OCI-LY1 (cell line): ENCODE results near the gene COBL.

Experiments
- H2AFZ ChIP-seq: fragments of 200-600 bp; sonication (generic), shearing (Covaris generic); 2 replicates; pipeline ENCODE4 v1.6.0; 2014; ENCODE audit warnings: antibody characterized with exemption, mild to moderate bottlenecking, low read length
- H3F3A ChIP-seq: fragments of 200-600 bp; sonication (generic), shearing (Covaris generic); 2 replicates; pipeline ENCODE4 v1.6.0; 2014; ENCODE audit warnings: mild to moderate bottlenecking, antibody characterized with exemption, low read length, moderate library complexity; ENCODE audit not compliant: insufficient read depth
- H3K27ac ChIP-seq: fragments of 200-600 bp; sonication (generic); 2 replicates; pipeline ENCODE4 v1.5.1; 2014; ENCODE audit warnings: low read length, mixed run types, mild to moderate bottlenecking, low read depth; ENCODE audit not compliant: poor library complexity, severe bottlenecking
- H3K27me3 ChIP-seq: fragments of 200-600 bp; sonication (generic); 2 replicates; pipeline ENCODE4 v1.6.0; 2014; ENCODE audit warnings: antibody characterized with exemption, mild to moderate bottlenecking, low read length, moderate library complexity; ENCODE audit not compliant: insufficient read depth
- H3K36me3 ChIP-seq: fragments of 200-600 bp; sonication (generic); 2 replicates; pipeline ENCODE4 v1.6.1; 2014; ENCODE audit warnings: mild to moderate bottlenecking, antibody characterized with exemption, low read length, moderate library complexity, mixed read lengths; ENCODE audit not compliant: insufficient read depth
- H3K4me1 ChIP-seq: fragments of 200-600 bp; sonication (generic); 2 replicates; pipeline ENCODE4 v1.5.1; 2014; ENCODE audit warnings: mild to moderate bottlenecking, low read length, moderate library complexity; ENCODE audit not compliant: insufficient read depth, severe bottlenecking
- H3K4me2 ChIP-seq: fragments of 200-600 bp; sonication (generic), shearing (Covaris generic); 2 replicates; pipeline ENCODE4 v1.6.1; 2014; ENCODE audit warnings: low read length
- H3K4me3 ChIP-seq: fragments of 200-600 bp; sonication (generic); 2 replicates; pipeline ENCODE4 v1.5.1; 2014; ENCODE audit warnings: low read length, low read depth, mild to moderate bottlenecking, mixed read lengths; ENCODE audit not compliant: poor library complexity, severe bottlenecking
- H3K79me2 ChIP-seq: fragments of 200-600 bp; shearing (Covaris generic); 2 replicates; pipeline ENCODE4 v1.6.1; 2016; ENCODE audit warnings: mixed run types, low read length, mixed read lengths; ENCODE audit not compliant: insufficient read depth
- H3K9ac ChIP-seq: fragments of 200-600 bp; sonication (generic), shearing (Covaris generic); 2 replicates; pipeline ENCODE4 v1.6.1; 2014; ENCODE audit warnings: mild to moderate bottlenecking, low read length, mixed read lengths
- H3K9me2 ChIP-seq: fragments of 200-600 bp; sonication (generic), shearing (Covaris generic); 2 replicates; pipeline ENCODE4 v1.6.1; 2014; ENCODE audit warnings: low read depth, mild to moderate bottlenecking, low read length, mixed read lengths
- H3K9me3 ChIP-seq: fragments of 200-600 bp; shearing (Covaris generic); 2 replicates; pipeline ENCODE4 v1.6.1; 2014; ENCODE audit warnings: low read length, mixed read lengths
- H4K20me1 ChIP-seq: fragments of 200-600 bp; sonication (generic), shearing (Covaris generic); 2 replicates; pipeline ENCODE4 v1.6.0; 2016; ENCODE audit warnings: mild to moderate bottlenecking, low read length; ENCODE audit not compliant: insufficient read depth
- EZH2 ChIP-seq: fragments of 200-600 bp; sonication (generic), shearing (Covaris generic); IDR thresholded peaks from 2 replicates; pipeline ENCODE4 v1.8.0; 2017; ENCODE audit warnings: borderline replicate concordance, mixed run types, mild to moderate bottlenecking, antibody characterized with exemption, low read length, moderate library complexity, mixed read lengths
- TF ChIP-seq, protein P1 (sequence below): fragments of 200-600 bp; sonication (generic), shearing (Covaris generic); IDR thresholded peaks from 2 replicates; pipeline ENCODE4 v1.5.1; 2017; ENCODE audit warnings: mild to moderate bottlenecking, antibody characterized with exemption, low read length, moderate library complexity, mixed read lengths

COBL gene

DNA sequence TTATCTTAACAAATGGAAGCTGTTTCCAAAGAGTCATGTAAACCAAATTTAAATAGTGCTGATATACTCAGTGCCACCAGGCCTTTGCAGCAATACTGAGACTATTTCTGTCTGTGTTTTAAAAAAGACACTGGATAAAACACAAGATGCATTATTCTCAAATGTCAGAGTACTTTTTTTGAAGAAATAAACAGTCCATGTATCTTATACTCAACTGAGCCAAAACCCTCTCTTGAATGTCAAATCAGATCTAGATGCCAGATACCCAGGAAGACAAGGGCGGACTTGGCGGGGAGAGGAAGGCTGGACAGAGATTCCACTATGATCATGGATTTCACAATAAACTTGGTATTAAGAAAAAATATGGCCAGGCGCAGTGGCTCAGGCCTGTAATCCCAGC lies 127.6 kb downstream of the COBL start:
- Histone ChIP-seq H3K9me3 (no peaks in the 10 kb centered on the region), H3K4me1 (no peaks in the 10 kb centered on the region), H3K27ac (no peak overlapping the region)

DNA sequence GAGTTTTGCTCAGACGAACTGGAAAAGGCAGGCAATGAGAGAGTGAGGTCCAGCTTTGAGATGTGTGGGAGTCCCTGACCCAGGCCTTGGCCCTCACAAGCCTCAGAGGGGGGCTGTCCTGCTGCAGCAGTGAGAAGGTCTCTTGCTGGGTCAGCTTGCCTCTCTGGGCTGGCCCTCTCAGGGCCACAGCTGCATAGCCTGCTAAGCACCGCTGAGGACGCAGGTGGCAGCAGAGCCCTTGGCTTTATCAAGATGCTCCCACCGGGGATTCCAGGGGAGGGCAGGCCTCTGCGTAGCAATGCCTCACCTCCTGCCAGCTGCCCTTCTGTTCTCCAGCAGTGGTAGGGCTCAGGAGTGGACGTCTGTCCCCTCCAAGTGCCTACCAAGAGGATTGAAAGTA lies 128.7 kb downstream of the COBL start:
- H3K36me3 ChIP-seq, result no peaks in the 10 kb centered on the region
- H3K9me2 ChIP-seq, result no peaks in the 10 kb centered on the region
- H3K27me3 ChIP-seq, result no peaks in the 10 kb centered on the region
- TF ChIP-seq, protein P1, sequence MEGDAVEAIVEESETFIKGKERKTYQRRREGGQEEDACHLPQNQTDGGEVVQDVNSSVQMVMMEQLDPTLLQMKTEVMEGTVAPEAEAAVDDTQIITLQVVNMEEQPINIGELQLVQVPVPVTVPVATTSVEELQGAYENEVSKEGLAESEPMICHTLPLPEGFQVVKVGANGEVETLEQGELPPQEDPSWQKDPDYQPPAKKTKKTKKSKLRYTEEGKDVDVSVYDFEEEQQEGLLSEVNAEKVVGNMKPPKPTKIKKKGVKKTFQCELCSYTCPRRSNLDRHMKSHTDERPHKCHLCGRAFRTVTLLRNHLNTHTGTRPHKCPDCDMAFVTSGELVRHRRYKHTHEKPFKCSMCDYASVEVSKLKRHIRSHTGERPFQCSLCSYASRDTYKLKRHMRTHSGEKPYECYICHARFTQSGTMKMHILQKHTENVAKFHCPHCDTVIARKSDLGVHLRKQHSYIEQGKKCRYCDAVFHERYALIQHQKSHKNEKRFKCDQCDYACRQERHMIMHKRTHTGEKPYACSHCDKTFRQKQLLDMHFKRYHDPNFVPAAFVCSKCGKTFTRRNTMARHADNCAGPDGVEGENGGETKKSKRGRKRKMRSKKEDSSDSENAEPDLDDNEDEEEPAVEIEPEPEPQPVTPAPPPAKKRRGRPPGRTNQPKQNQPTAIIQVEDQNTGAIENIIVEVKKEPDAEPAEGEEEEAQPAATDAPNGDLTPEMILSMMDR, result peak; percentile 24; the same call in 1 of the 2 replicates
- no peak for TF ChIP-seq EZH2
- H3K4me1 ChIP-seq, result no peaks in the 10 kb centered on the region
- H3K79me2 ChIP-seq, result no peaks in the 10 kb centered on the region
- no peak overlapping the region for H3K27ac ChIP-seq
- no peak overlapping the region for H3K9ac ChIP-seq
- H3K4me2 ChIP-seq, result no peak overlapping the region
- no peaks in the 10 kb centered on the region for H3F3A ChIP-seq
- H4K20me1 ChIP-seq, result no peaks in the 10 kb centered on the region
- H3K9me3 ChIP-seq, result no peaks in the 10 kb centered on the region
- H3K4me3 ChIP-seq, result no peak overlapping the region
- no peak overlapping the region for H2AFZ ChIP-seq

More for the DNA sequence above, 127.6 kb downstream of the COBL start:
- TF ChIP-seq, protein P1, result no peak
- TF ChIP-seq EZH2, result no peak
- Histone ChIP-seq H2AFZ (no peak overlapping the region), H3K36me3 (no peaks in the 10 kb centered on the region), H3F3A (no peaks in the 10 kb centered on the region), H4K20me1 (no peaks in the 10 kb centered on the region), H3K79me2 (no peaks in the 10 kb centered on the region), H3K4me3 (no peak overlapping the region), H3K9me2 (no peaks in the 10 kb centered on the region), H3K9ac (no peak overlapping the region), H3K27me3 (no peaks in the 10 kb centered on the region), H3K4me2 (no peak overlapping the region)

DNA sequence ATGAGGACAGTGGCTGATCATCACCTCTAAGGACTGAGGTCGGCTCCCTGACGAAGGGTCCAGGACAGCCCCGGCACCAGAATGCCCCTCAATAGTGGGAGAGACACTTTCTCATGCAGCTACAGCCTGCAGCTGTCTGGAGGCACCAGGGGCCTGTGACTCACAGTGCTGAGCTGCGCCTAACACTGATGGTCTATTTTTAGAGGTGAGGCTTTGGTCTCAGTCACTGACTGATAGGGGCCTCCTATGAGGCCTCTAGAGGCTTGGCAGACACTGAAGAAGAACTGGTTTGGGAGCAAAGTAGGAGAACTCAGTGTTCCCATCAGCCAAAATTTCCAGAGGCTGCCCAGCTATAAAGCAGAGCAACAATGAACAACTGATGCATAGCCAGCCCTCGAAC lies 130.1 kb downstream of the COBL start:
- TF ChIP-seq EZH2, result no peak
- TF ChIP-seq, protein P1, result no peak
- H3K9me2 ChIP-seq, result no peaks in the 10 kb centered on the region
- no peak overlapping the region for H3K9ac ChIP-seq
- H3K9me3 ChIP-seq, result no peaks in the 10 kb centered on the region
- H3K36me3 ChIP-seq, result no peaks in the 10 kb centered on the region
- no peaks in the 10 kb centered on the region for H3F3A ChIP-seq
- H3K79me2 ChIP-seq, result no peaks in the 10 kb centered on the region
- H3K27me3 ChIP-seq, result no peaks in the 10 kb centered on the region
- no peaks in the 10 kb centered on the region for H3K4me1 ChIP-seq
- H3K27ac ChIP-seq, result no peak overlapping the region
- no peak overlapping the region for H3K4me2 ChIP-seq
- no peaks in the 10 kb centered on the region for H4K20me1 ChIP-seq
- H3K4me3 ChIP-seq, result no peak overlapping the region
- no peak overlapping the region for H2AFZ ChIP-seq
